Kidney capillary endothelial cell (primary cell): Measurements from ENCODE around the gene TMEM260.
A peak's percentile ranks its signal among the peaks of the same experiment; 100 is the strongest.
"Not testable (repeated sequence)": the region's sequence is repeated elsewhere in the genome, so short reads cannot be mapped to it uniquely, and the experiment has no call there.

ENCODE experiments used
- DNase-seq: peaks from one replicate; pipeline ENCODE4 v3.0.0-alpha.2; 2018; ENCODE audit warnings: low spot score

TMEM260 gene

GRCh38 chr14:56598519-56598918 lies 18.9 kb downstream of the TMEM260 start:
- DNase-seq: no peak

GRCh38 chr14:56603648-56604047 lies 24.1 kb downstream of the TMEM260 start:
- DNase-seq: no peak

- DNase-seq: no peak
These were observed 29.1 kb downstream of the TMEM260 start for GRCh38 chr14:56608689-56609088.

- DNase-seq: not testable (repeated sequence)
These were observed 32.1 kb downstream of the TMEM260 start for GRCh38 chr14:56611663-56612062.

- no peak for DNase-seq
These were observed 37.5 kb downstream of the TMEM260 start for GRCh38 chr14:56617084-56617483.

- DNase-seq: no peak
These were observed 51.1 kb downstream of the TMEM260 start for GRCh38 chr14:56630707-56631106.

GRCh38 chr14:56632195-56632594 lies 52.6 kb downstream of the TMEM260 start:
- DNase-seq: no peak

- DNase-seq: no peak
These were observed 53.9 kb downstream of the TMEM260 start for GRCh38 chr14:56633544-56633943.

GRCh38 chr14:56635041-56635440 lies 55.4 kb downstream of the TMEM260 start:
- no peak for DNase-seq

- DNase-seq: no peak
These were observed 67.9 kb downstream of the TMEM260 start for GRCh38 chr14:56647493-56647892.

GRCh38 chr14:56648508-56649301 lies 69.1 kb downstream of the TMEM260 start:
- DNase-seq: no peak

- no peak for DNase-seq
These were observed 69.8 kb downstream of the TMEM260 start for GRCh38 chr14:56649382-56649781.

- DNase-seq: no peak
These were observed 70.5 kb downstream of the TMEM260 start for GRCh38 chr14:56650048-56650447.

- no peak for DNase-seq
These were observed 71.4 kb downstream of the TMEM260 start for GRCh38 chr14:56650979-56651378.

GRCh38 chr14:56657604-56658003 lies 78.0 kb downstream of the TMEM260 start:
- no peak for DNase-seq

- no peak for DNase-seq
These were observed 79.8 kb downstream of the TMEM260 start for GRCh38 chr14:56659378-56659777.

- DNase-seq: peak; percentile 39
These were observed 80.5 kb downstream of the TMEM260 start for GRCh38 chr14:56659964-56660551.

- no peak for DNase-seq
These were observed 81.2 kb downstream of the TMEM260 start for GRCh38 chr14:56660677-56661389.

GRCh38 chr14:56661478-56661877 lies 81.9 kb downstream of the TMEM260 start:
- no peak for DNase-seq

- DNase-seq: no peak
These were observed 85.3 kb downstream of the TMEM260 start for GRCh38 chr14:56664811-56665421.

GRCh38 chr14:56666294-56666693 lies 86.7 kb downstream of the TMEM260 start:
- DNase-seq: no peak

GRCh38 chr14:56666716-56667115 lies 87.1 kb downstream of the TMEM260 start:
- DNase-seq: peak; percentile 26

- not testable (repeated sequence) for DNase-seq
These were observed 87.7 kb downstream of the TMEM260 start for GRCh38 chr14:56667290-56667689.
